K562 (cell line): ENCODE measurements around the gene IQCN. TPM values are rescaled to one million over a fixed set of nuclear protein-coding genes. Genes with fewer than 3 reads are reported as not detected.

Experiments
- ATAC-seq: fragments of 200-7000 bp; cut with Tn5 transposase; 3 replicates; pipeline ENCODE4 v1.9.1; 2020; ENCODE audit warnings: moderate library complexity
- BruUV-seq: library from RNA; stranded (reverse); fragments of 400-500 nt; replicated peaks from 2 replicates; lab custom pipeline; 2021; lab: Mats Ljungman, UMichigan
- CTCF ChIA-PET: fragments of 300-600 bp; formaldehyde crosslinking; extraction: SDS; loops from one replicate; lab custom pipeline; 2021; ENCODE audit warnings: low intra/inter-chr PET ratio; lab: Yijun Ruan, JAX
- POLR2A ChIA-PET: fragments of 300-600, 350-650 bp; sonication (Branson Sonifier 250); formaldehyde crosslinking; extraction: SDS; loops from one replicate; lab custom pipeline; 2021; ENCODE audit warnings: antibody characterized with exemption, inconsistent platforms; lab: Yijun Ruan, JAX
- DNase-seq, 4 experiments: peaks; one replicate each; pipeline versions ENCODE4 v3.0.0 to v3.0.0-alpha.2; 2011 to 2018; ENCODE audit warnings: low spot score in 3 of 4, mixed read lengths in 3 of 4; ENCODE audit errors: extremely low read depth in 1 of 4
- FAIRE-seq: peaks from 2 replicates; lab custom pipeline; 2011; peaks lifted over from hg19 to GRCh38; lab: Jason Lieb, UNC
- H2AFZ ChIP-seq: 2 replicates; pipeline ENCODE4 v1.6.0; 2011; ENCODE audit warnings: low read depth, low read length, control low read depth, inconsistent platforms
- H3K27ac ChIP-seq: fragments of 200-600 bp; 3 replicates; pipeline ENCODE4 v1.8.0; 2011; ENCODE audit warnings: low read depth, mild to moderate bottlenecking, control low read depth, inconsistent platforms, low read length, moderate library complexity, mixed read lengths; ENCODE audit errors: extremely low read depth
- H3K27me3 ChIP-seq, 2 experiments: fragments of 300-600 bp in 1 of 2; 2 replicates in 1 of 2; 3 replicates in 1 of 2; pipeline versions ENCODE4 v1.6.0 to v1.8.0; 2011; ENCODE audit warnings: inconsistent platforms in 2 of 2, low read length in 2 of 2, mild to moderate bottlenecking in 1 of 2, mixed read lengths in 1 of 2, moderate library complexity in 1 of 2; ENCODE audit not compliant: control insufficient read depth in 2 of 2, insufficient read depth in 2 of 2
- H3K36me3 ChIP-seq: fragments of 300-600 bp; 3 replicates; pipeline ENCODE4 v1.8.0; 2011; ENCODE audit warnings: mild to moderate bottlenecking, low read length, inconsistent platforms; ENCODE audit not compliant: control insufficient read depth, insufficient read depth
- H3K4me1 ChIP-seq, 2 experiments: fragments of 200-600 bp in 1 of 2; replicated peaks in 1 of 2; 2 replicates in 1 of 2; 3 replicates in 1 of 2; pipeline versions ENCODE4 v1.5.1 to v1.8.0; 2011; ENCODE audit warnings: inconsistent platforms in 2 of 2, low read length in 2 of 2, mild to moderate bottlenecking in 1 of 2, mixed read lengths in 1 of 2, moderate library complexity in 1 of 2; ENCODE audit not compliant: control insufficient read depth in 2 of 2, insufficient read depth in 2 of 2
- H3K4me2 ChIP-seq: 2 replicates; pipeline ENCODE4 v1.6.1; 2011; ENCODE audit warnings: low read length, control low read depth, inconsistent platforms, mixed read lengths; ENCODE audit not compliant: insufficient read depth
- H3K4me3 ChIP-seq: fragments of 200-600 bp; sonication (generic), shearing (Covaris generic); 2 replicates; pipeline ENCODE4 v1.5.1; 2016; ENCODE audit warnings: control low read depth, inconsistent platforms
- H3K79me2 ChIP-seq: fragments of 200-600 bp; 3 replicates; pipeline ENCODE4 v1.8.0; 2011; ENCODE audit warnings: low read length, inconsistent platforms; ENCODE audit not compliant: control insufficient read depth, insufficient read depth
- H3K9ac ChIP-seq, 2 experiments: 2 replicates each; pipeline versions ENCODE4 v1.6.0 to v1.6.1; 2011; ENCODE audit warnings: low read depth in 2 of 2, low read length in 2 of 2, control low read depth in 1 of 2, inconsistent platforms in 1 of 2, mild to moderate bottlenecking in 1 of 2, mixed read lengths in 1 of 2; ENCODE audit not compliant: insufficient read depth in 1 of 2
- H3K9me1 ChIP-seq: one replicate; pipeline ENCODE4 v1.6.0; 2011; ENCODE audit warnings: inconsistent platforms, mild to moderate bottlenecking, low read length, moderate library complexity; ENCODE audit not compliant: control insufficient read depth, insufficient read depth
- H3K9me3 ChIP-seq: replicated peaks from 2 replicates; pipeline ENCODE4 v1.5.1; 2011; ENCODE audit warnings: low read depth, low read length, inconsistent platforms; ENCODE audit not compliant: control insufficient read depth, insufficient read depth
- H4K20me1 ChIP-seq: replicated peaks from 2 replicates; pipeline ENCODE4 v1.6.1; 2011; ENCODE audit warnings: low read length, inconsistent platforms, mixed read lengths; ENCODE audit not compliant: control insufficient read depth, insufficient read depth
- ATF7 ChIP-seq: fragments of 450-650 bp; IDR thresholded peaks from 2 replicates; pipeline ENCODE4 v1.7.1; 2014; ENCODE audit warnings: mild to moderate bottlenecking, moderate library complexity
- BCOR ChIP-seq: fragments of 450-650 bp; IDR thresholded peaks from 2 replicates; pipeline ENCODE4 v1.6.1; 2016
- ETS1 ChIP-seq: conservative IDR thresholded peaks from 2 replicates; pipeline ENCODE4 v1.6.1; 2011; ENCODE audit warnings: low read depth, mild to moderate bottlenecking, low read length; ENCODE audit not compliant: control insufficient read depth
- FOSL1 ChIP-seq: fragments of 200-800 bp; sonication (Bioruptor generic); conservative IDR thresholded peaks from 2 replicates; pipeline ENCODE4 v1.6.1; 2016; ENCODE audit warnings: missing genetic modification characterization, missing compliant biosample characterization
- PHTF2 ChIP-seq: fragments of 250-450 bp; sonication (Bioruptor Pico); IDR thresholded peaks from 2 replicates; pipeline ENCODE4 v1.5.0; 2021; ENCODE audit warnings: mild to moderate bottlenecking
- RAD21 ChIP-seq, 2 experiments: fragments of 250-450 bp in 1 of 2; fragments of 450-650 bp in 1 of 2; sonication (Bioruptor Pico) in 1 of 2; formaldehyde crosslinking in 1 of 2; IDR thresholded peaks in 1 of 2; conservative IDR thresholded peaks in 1 of 2; 2 replicates each; pipeline versions ENCODE4 v1.4.0 to v1.8.0; 2020 to 2022; ENCODE audit warnings: mild to moderate bottlenecking in 2 of 2, moderate library complexity in 1 of 2
- RBFOX2 ChIP-seq: fragments of 200-400 bp; formaldehyde crosslinking; IDR thresholded peaks from 2 replicates; pipeline ENCODE4 v1.6.1; 2017; ENCODE audit warnings: low read depth, mild to moderate bottlenecking, low read length, moderate library complexity
- RBM14 ChIP-seq: fragments of 200-400 bp; formaldehyde crosslinking; IDR thresholded peaks from 2 replicates; pipeline ENCODE4 v1.6.1; 2018; ENCODE audit warnings: low read depth, mild to moderate bottlenecking, low read length, moderate library complexity, borderline replicate concordance; ENCODE audit not compliant: insufficient read depth
- SIRT6 ChIP-seq: IDR thresholded peaks from one replicate; pipeline ENCODE4 v1.6.1; 2012; ENCODE audit warnings: low read depth, mild to moderate bottlenecking, control low read depth, inconsistent platforms, low read length, moderate library complexity
- SRSF9 ChIP-seq: fragments of 200-400 bp; formaldehyde crosslinking; IDR thresholded peaks from 2 replicates; pipeline ENCODE4 v1.6.1; 2017; ENCODE audit warnings: low read depth, low read length, borderline replicate concordance
- ZC3H8 ChIP-seq: fragments of 450-650 bp; IDR thresholded peaks from 2 replicates; pipeline ENCODE4 v1.6.1; 2017
- ZFP91 ChIP-seq: sonication (generic); formaldehyde crosslinking; IDR thresholded peaks from 2 replicates; pipeline ENCODE4 v1.8.0; 2022; ENCODE audit warnings: mild to moderate bottlenecking, missing genetic modification reagents
- ZNF586 ChIP-seq: fragments of 450-650 bp; formaldehyde crosslinking; conservative IDR thresholded peaks from 2 replicates; pipeline ENCODE4 v1.4.0; 2020; ENCODE audit warnings: mild to moderate bottlenecking, moderate library complexity
- ZNF79 ChIP-seq: fragments of 250-450 bp; sonication (Bioruptor Pico); IDR thresholded peaks from 2 replicates; pipeline ENCODE4 v1.4.0; 2020; ENCODE audit warnings: low read depth, mild to moderate bottlenecking, moderate library complexity
- WGBS: fragments of 100-300 bp; shearing (Covaris generic); methylation state at CpG from one replicate; pipeline ENCODE4 v1.1.6; 2016; ENCODE audit warnings: low coverage, mixed read lengths; ENCODE audit not compliant: insufficient coverage; ENCODE audit errors: missing lambda C conversion rate; 5-methylcytosine and 5-hydroxymethylcytosine counted together
- in situ Hi-C: fragments of 300-500 bp; cut with MboI; formaldehyde crosslinking; loops from 4 replicates; pipeline ENCODE4 v1.15.0; 2018; ENCODE audit warnings: inconsistent platforms, mixed read lengths
- intact Hi-C: fragments of 100-400 bp; cut with micrococcal nuclease; formaldehyde crosslinking; loops from 2 replicates; pipeline ENCODE4 v1.14.2; 2022
- polyA plus RNA-seq, 8 experiments: library from polyadenylated mRNA; depleted of rRNA in 4 of 8; stranded (reverse) in 5 of 8; unstranded in 3 of 8; fragments of >200 nt; fragmentation: Nextera tagmentation in 2 of 8; fragmentation: Illumina TruSeq in 1 of 8; extraction: Ambion mirVana in 2 of 8; extraction: Trizol in 1 of 8; gene quantifications; 2 replicates each; pipeline versions ENCODE4 v1.2.1 to v1.2.3, GENCODE V29; 2011 to 2014; ENCODE audit warnings: inconsistent platforms in 1 of 8, missing spikeins in 1 of 8
- total RNA-seq, 7 experiments: library from RNA; depleted of rRNA in 6 of 7; stranded (reverse); fragments of >200 nt in 6 of 7; fragmentation: Illumina TruSeq in 2 of 7; extraction: Trizol in 2 of 7; gene quantifications; 2 replicates each; pipeline versions ENCODE4 v1.2.1 to v1.2.3, GENCODE V29; 2011 to 2021; ENCODE audit warnings: low replicate concordance in 1 of 7
- TF ChIP-seq, protein P1 (sequence below): fragments of 450-650 bp; formaldehyde crosslinking; IDR thresholded peaks from 2 replicates; pipeline ENCODE4 v1.4.0; 2022; ENCODE audit warnings: missing genetic modification characterization

The IQCN gene
- total and polyA plus RNA-seq, 9 of the 15 experiments (the other 6 are each of a cell fraction or from before 2014, with no cell fraction given): 0.01 to 0.07 (median 0.04) TPM; not detected in 3

DNA sequence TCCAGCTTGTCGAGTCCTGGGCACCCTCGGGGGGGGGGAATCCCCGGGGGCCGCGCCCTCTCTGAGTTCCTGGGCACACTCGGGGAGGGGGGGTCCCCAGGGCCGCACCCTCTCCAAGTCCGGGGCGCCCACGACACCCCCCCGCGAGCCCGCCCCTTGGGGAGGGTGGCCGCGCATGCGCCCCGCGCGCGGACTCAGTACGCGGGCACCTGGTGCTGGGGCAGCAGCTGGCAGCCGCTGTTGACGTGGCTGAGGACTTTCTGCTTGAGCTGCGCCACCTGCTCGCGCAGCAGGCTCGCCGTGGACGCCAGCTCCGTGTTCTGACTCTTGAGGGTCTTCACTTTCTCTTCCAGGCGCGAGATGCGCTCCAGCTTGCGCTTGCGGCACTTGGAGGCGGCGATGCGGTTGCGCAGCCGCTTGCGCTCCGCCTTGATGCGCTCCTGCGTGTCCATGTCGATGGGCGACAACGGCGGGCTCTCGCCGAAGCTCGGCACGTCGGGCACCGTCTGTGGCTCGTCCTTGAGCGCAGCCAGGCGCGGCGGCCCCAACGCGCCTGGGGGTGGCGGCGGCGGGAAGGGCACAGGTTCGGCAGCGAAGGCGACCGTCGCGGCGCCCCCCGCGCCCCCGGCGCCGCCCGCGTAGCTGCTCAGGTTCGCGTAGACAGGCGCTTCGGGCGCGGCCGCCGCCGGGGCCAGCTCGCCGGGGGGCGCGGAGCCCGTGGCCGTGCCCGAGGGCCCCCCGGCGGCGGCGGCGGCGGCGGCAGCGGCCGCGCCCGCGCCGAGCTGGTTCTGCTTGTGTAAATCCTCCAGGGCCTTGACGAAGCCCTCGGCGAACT, 6.2 kb upstream of the IQCN start:
- CTCF ChIA-PET: interaction anchor here (2.2 kb wide), 1 partner anchor 47 kb away, joined by 11 read pairs; no protein-coding TSS in a partner anchor
- peaks cover 21% of the 10 kb centered on the region for H3K36me3 ChIP-seq
- in situ Hi-C loops: no loop called here
- H3K9me1 ChIP-seq: peaks cover 15% of the 10 kb centered on the region
- H3K9me3 ChIP-seq: no peaks in the 10 kb centered on the region
- H3K9ac ChIP-seq: peak overlapping the region; percentile 99 to 100
- H4K20me1 ChIP-seq: peaks cover 26% of the 10 kb centered on the region
- H3K4me3 ChIP-seq: peak overlapping the region; percentile 100
- H3K4me1 ChIP-seq: peaks cover 22 to 60% of the 10 kb centered on the region in 2 experiments
- no TSS peak for BruUV-seq
- intact Hi-C loops: loop anchor here (1.0 to 2.0 kb wide), 3 partner anchors 24 to 134 kb away; partner anchors contain the start of gene GDF15
- DNase-seq: peak; percentile 80 to 88 (median 84)
- H2AFZ ChIP-seq: no peak overlapping the region
- ATAC-seq: peak; percentile 9; the same call in 2 of the 3 replicates
- H3K79me2 ChIP-seq: peaks cover 47% of the 10 kb centered on the region
- H3K4me2 ChIP-seq: peak overlapping the region; percentile 99
- under 1% methylated on average over 55 of the region's 111 CpGs for WGBS
- H3K27me3 ChIP-seq: no peaks in the 10 kb centered on the region
- no peak for FAIRE-seq
- H3K27ac ChIP-seq: peak overlapping the region; percentile 99
- POLR2A ChIA-PET: interaction anchor here (0.5 to 8.5 kb wide), 43 partner anchors 10 to 974 kb away, joined by 3 to 122 read pairs (median 7); partner anchors contain the start of genes CCDC124, GDF15, LSM4 and PGPEP1
- TF ChIP-seq SRSF9 (no peak), FOSL1 (tag) (no peak; the same call in 1 of the 2 replicates), ZNF586 (CRISPR knock-in tag) (no peak), RAD21 (CRISPR knock-in tag; conservative IDR thresholded peaks at IDR 0.05 in 1 of 2, IDR thresholded peaks at IDR 0.05 in 1 of 2) (no peak), SIRT6 (peak; percentile 93), ETS1 (peak; percentile 33; the same call in 1 of the 2 replicates), ATF7 (0 out of 2 replicates have a peak, but pooled peaks have one; percentile 8), BCOR (no peak), PHTF2 (CRISPR knock-in tag) (no peak), ZNF79 (CRISPR knock-in tag) (no peak), RBFOX2 (peak; percentile 85), RBM14 (peak; percentile 91; the same call in 1 of the 2 replicates), ZC3H8 (no peak), ZFP91 (CRISPR knock-in tag) (no peak)
- TF ChIP-seq, protein P1, sequence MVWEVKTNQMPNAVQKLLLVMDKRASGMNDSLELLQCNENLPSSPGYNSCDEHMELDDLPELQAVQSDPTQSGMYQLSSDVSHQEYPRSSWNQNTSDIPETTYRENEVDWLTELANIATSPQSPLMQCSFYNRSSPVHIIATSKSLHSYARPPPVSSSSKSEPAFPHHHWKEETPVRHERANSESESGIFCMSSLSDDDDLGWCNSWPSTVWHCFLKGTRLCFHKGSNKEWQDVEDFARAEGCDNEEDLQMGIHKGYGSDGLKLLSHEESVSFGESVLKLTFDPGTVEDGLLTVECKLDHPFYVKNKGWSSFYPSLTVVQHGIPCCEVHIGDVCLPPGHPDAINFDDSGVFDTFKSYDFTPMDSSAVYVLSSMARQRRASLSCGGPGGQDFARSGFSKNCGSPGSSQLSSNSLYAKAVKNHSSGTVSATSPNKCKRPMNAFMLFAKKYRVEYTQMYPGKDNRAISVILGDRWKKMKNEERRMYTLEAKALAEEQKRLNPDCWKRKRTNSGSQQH (CRISPR knock-in tag): no peak
